Osteoblast (primary cell): Measurements from ENCODE around the gene SUSD4. TPM values are rescaled to one million over a fixed set of nuclear protein-coding genes. Genes with fewer than 3 reads are reported as not detected.

ENCODE experiments used
- DNase-seq: peaks from one replicate; pipeline ENCODE4 v3.0.0; 2011; ENCODE audit warnings: low spot score, mixed read lengths; ENCODE audit not compliant: insufficient read length; ENCODE audit errors: missing footprints
- H2AFZ ChIP-seq: 2 replicates; pipeline ENCODE4 v1.6.0; 2011; ENCODE audit warnings: mild to moderate bottlenecking, low read length
- H3K27ac ChIP-seq: 2 replicates; pipeline ENCODE4 v1.5.1; 2011; ENCODE audit warnings: mild to moderate bottlenecking, low read depth, low read length, moderate library complexity
- H3K27me3 ChIP-seq: 2 replicates; pipeline ENCODE4 v1.6.0; 2012; ENCODE audit warnings: mild to moderate bottlenecking, control low read depth, inconsistent platforms, low read length, moderate library complexity; ENCODE audit not compliant: insufficient read depth
- H3K36me3 ChIP-seq: 2 replicates; pipeline ENCODE4 v1.5.1; 2011; ENCODE audit warnings: mild to moderate bottlenecking, low read length, control low read depth, moderate library complexity; ENCODE audit not compliant: insufficient read depth
- H3K4me1 ChIP-seq: 2 replicates; pipeline ENCODE4 v1.5.1; 2011; ENCODE audit warnings: mild to moderate bottlenecking, low read length, control low read depth, moderate library complexity; ENCODE audit not compliant: insufficient read depth
- H3K4me2 ChIP-seq: 2 replicates; pipeline ENCODE4 v1.6.0; 2011; ENCODE audit warnings: mild to moderate bottlenecking, low read length; ENCODE audit not compliant: insufficient read depth
- H3K4me3 ChIP-seq: fragments of 200-600 bp; sonication (generic); 3 replicates; pipeline ENCODE4 v1.5.1; 2012; ENCODE audit warnings: mild to moderate bottlenecking, low read length, inconsistent platforms; ENCODE audit not compliant: insufficient read depth
- H3K79me2 ChIP-seq: 2 replicates; pipeline ENCODE4 v1.6.0; 2012; ENCODE audit warnings: mild to moderate bottlenecking, low read length, control low read depth, inconsistent platforms; ENCODE audit not compliant: insufficient read depth
- H3K9me3 ChIP-seq: 2 replicates; pipeline ENCODE4 v1.5.1; 2011; ENCODE audit warnings: low read depth, low read length, control low read depth
- H4K20me1 ChIP-seq: 2 replicates; pipeline ENCODE4 v1.6.0; 2012; ENCODE audit warnings: mild to moderate bottlenecking, low read length, control low read depth; ENCODE audit not compliant: insufficient read depth
- CTCF ChIP-seq: IDR thresholded peaks from 2 replicates; pipeline ENCODE4 v1.5.1; 2011; ENCODE audit warnings: mild to moderate bottlenecking, low read depth, low read length, moderate library complexity; ENCODE audit errors: extremely low read depth
- total RNA-seq: library from RNA; depleted of rRNA; stranded (reverse); fragments of >200 nt; gene quantifications from 2 replicates; pipeline ENCODE4 v1.2.3, GENCODE V29; 2012

SUSD4 gene
- total RNA-seq, 1 donor, result not detected

GRCh38 chr1:223345720-223346119 lies 18.3 kb downstream of the SUSD4 start:
- Histone ChIP-seq H3K79me2 (no peaks in the 10 kb centered on the region), H3K4me3 (no peak overlapping the region), H3K4me2 (no peak overlapping the region), H3K27me3 (peaks cover 20% of the 10 kb centered on the region), H3K36me3 (no peaks in the 10 kb centered on the region), H3K27ac (no peak overlapping the region), H4K20me1 (no peaks in the 10 kb centered on the region), H2AFZ (no peak overlapping the region), H3K9me3 (no peaks in the 10 kb centered on the region), H3K4me1 (no peaks in the 10 kb centered on the region)
- TF ChIP-seq CTCF, result no peak
- no peak for DNase-seq

DNA sequence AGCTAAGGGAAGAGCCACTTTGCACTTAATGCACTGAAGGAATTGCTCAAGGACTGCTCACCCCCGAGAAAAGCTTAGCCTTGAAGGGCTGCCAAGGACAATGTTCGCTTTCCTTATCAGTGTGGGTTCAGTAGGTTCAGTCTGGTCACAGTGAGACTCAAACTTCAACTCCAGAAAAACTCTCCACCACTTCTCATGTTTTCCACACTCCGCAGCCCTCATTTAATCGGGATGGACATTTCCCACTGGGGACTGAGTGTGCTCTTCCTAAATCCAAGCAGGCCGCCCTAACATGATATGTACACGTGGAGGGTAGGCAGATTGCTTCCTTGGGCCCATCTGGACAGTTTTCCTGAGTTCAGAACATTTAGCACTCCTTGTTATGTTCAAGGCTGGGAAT lies 19.5 kb downstream of the SUSD4 start:
- H4K20me1 ChIP-seq, result no peaks in the 10 kb centered on the region
- H2AFZ ChIP-seq, result no peak overlapping the region
- peaks cover 20% of the 10 kb centered on the region for H3K27me3 ChIP-seq
- DNase-seq, result no peak
- no peaks in the 10 kb centered on the region for H3K9me3 ChIP-seq
- no peak overlapping the region for H3K4me3 ChIP-seq
- no peak overlapping the region for H3K4me2 ChIP-seq
- no peak overlapping the region for H3K27ac ChIP-seq
- no peaks in the 10 kb centered on the region for H3K36me3 ChIP-seq
- no peaks in the 10 kb centered on the region for H3K79me2 ChIP-seq
- TF ChIP-seq CTCF, result no peak
- no peaks in the 10 kb centered on the region for H3K4me1 ChIP-seq

GRCh38 chr1:223343692-223344091 lies 20.3 kb downstream of the SUSD4 start:
- Histone ChIP-seq H3K36me3 (no peaks in the 10 kb centered on the region), H3K27me3 (peaks cover 20% of the 10 kb centered on the region), H3K79me2 (no peaks in the 10 kb centered on the region), H4K20me1 (no peaks in the 10 kb centered on the region), H3K4me2 (no peak overlapping the region), H3K4me3 (no peak overlapping the region), H3K9me3 (no peaks in the 10 kb centered on the region), H3K27ac (no peak overlapping the region), H3K4me1 (peaks cover 4% of the 10 kb centered on the region), H2AFZ (no peak overlapping the region)
- TF ChIP-seq CTCF, result no peak
- DNase-seq, result no peak

GRCh38 chr1:223341121-223341520 lies 22.9 kb downstream of the SUSD4 start:
- no peak for DNase-seq
- no peak overlapping the region for H2AFZ ChIP-seq
- H3K27me3 ChIP-seq, result peaks cover 21% of the 10 kb centered on the region
- no peak overlapping the region for H3K4me2 ChIP-seq
- no peaks in the 10 kb centered on the region for H3K79me2 ChIP-seq
- H3K4me3 ChIP-seq, result no peak overlapping the region
- no peak for TF ChIP-seq CTCF
- H3K27ac ChIP-seq, result no peak overlapping the region
- H4K20me1 ChIP-seq, result no peaks in the 10 kb centered on the region
- H3K36me3 ChIP-seq, result no peaks in the 10 kb centered on the region
- H3K9me3 ChIP-seq, result no peaks in the 10 kb centered on the region
- H3K4me1 ChIP-seq, result peaks cover 4% of the 10 kb centered on the region
